ENCODE results near the gene ESYT3.

Gene ESYT3

DNA sequence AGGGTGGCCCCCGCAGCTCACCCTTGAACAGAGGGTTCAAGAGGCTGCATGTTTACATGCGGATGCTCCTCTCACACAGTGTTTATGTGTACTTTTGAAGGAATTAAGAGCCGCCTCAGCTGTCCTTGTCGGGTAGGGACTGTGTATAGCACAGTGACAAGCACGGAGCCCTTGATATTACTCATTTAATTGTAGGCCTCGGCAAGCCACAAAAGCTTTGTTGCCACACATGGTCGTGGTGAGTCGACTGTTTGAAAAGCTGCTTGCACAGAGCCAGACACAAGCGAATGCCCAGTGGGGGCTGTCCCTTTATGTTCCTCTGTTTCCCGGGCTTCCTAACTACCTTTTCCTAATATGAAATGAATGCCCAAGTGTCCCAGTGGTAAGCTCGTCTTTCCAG, 4.5 kb downstream of the ESYT3 start:
- TF ChIP-seq, protein P1, sequence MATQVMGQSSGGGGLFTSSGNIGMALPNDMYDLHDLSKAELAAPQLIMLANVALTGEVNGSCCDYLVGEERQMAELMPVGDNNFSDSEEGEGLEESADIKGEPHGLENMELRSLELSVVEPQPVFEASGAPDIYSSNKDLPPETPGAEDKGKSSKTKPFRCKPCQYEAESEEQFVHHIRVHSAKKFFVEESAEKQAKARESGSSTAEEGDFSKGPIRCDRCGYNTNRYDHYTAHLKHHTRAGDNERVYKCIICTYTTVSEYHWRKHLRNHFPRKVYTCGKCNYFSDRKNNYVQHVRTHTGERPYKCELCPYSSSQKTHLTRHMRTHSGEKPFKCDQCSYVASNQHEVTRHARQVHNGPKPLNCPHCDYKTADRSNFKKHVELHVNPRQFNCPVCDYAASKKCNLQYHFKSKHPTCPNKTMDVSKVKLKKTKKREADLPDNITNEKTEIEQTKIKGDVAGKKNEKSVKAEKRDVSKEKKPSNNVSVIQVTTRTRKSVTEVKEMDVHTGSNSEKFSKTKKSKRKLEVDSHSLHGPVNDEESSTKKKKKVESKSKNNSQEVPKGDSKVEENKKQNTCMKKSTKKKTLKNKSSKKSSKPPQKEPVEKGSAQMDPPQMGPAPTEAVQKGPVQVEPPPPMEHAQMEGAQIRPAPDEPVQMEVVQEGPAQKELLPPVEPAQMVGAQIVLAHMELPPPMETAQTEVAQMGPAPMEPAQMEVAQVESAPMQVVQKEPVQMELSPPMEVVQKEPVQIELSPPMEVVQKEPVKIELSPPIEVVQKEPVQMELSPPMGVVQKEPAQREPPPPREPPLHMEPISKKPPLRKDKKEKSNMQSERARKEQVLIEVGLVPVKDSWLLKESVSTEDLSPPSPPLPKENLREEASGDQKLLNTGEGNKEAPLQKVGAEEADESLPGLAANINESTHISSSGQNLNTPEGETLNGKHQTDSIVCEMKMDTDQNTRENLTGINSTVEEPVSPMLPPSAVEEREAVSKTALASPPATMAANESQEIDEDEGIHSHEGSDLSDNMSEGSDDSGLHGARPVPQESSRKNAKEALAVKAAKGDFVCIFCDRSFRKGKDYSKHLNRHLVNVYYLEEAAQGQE (IDR thresholded peaks at IDR 0.05; ENCODE audit: insufficient replicate concordance, low read depth), result no peak
- TF ChIP-seq POLR2AphosphoS5 (IDR thresholded peaks at IDR 0.05; ENCODE audit: low read depth) (no peak), SPI1 (IDR thresholded peaks at IDR 0.05; ENCODE audit: borderline replicate concordance, low read depth) (no peak), GABPA (IDR thresholded peaks at IDR 0.05; ENCODE audit: low read depth) (no peak)
- TF ChIP-seq, protein P2, sequence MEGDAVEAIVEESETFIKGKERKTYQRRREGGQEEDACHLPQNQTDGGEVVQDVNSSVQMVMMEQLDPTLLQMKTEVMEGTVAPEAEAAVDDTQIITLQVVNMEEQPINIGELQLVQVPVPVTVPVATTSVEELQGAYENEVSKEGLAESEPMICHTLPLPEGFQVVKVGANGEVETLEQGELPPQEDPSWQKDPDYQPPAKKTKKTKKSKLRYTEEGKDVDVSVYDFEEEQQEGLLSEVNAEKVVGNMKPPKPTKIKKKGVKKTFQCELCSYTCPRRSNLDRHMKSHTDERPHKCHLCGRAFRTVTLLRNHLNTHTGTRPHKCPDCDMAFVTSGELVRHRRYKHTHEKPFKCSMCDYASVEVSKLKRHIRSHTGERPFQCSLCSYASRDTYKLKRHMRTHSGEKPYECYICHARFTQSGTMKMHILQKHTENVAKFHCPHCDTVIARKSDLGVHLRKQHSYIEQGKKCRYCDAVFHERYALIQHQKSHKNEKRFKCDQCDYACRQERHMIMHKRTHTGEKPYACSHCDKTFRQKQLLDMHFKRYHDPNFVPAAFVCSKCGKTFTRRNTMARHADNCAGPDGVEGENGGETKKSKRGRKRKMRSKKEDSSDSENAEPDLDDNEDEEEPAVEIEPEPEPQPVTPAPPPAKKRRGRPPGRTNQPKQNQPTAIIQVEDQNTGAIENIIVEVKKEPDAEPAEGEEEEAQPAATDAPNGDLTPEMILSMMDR (IDR thresholded peaks at IDR 0.05; ENCODE audit: insufficient read depth, low read length), result no peak
- Histone ChIP-seq H3K27ac (replicated peaks) (no peak overlapping the region), H3K27me3 (ENCODE audit: insufficient read depth, poor library complexity, severe bottlenecking) (peaks cover 36% of the 10 kb centered on the region), H3K4me3 (replicated peaks; ENCODE audit: insufficient read depth, low read length) (no peak overlapping the region)
- DNase-seq (ENCODE audit: low read depth in 1 of 2, low spot score in 1 of 2), result no peak

DNA sequence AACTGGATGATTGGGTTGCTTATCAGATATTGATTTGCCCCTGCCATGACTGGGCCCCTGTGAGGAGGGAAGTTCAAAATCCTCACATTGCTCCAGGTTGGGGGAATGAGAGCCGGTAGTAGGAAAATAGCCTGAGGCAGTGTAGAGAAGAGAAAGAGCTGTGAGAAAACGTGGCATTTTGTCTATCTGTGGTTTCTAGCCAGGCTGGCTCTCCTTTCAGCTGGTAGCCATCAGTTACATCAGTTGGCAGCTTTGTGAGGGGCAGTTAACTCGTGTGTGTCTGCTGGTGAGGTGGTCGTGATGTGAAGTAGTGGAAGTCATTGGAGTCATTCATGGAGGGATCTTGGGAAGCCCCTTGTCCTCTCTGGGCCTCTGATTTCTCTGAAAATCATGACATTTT, 5.2 kb downstream of the ESYT3 start:
- TF ChIP-seq POLR2AphosphoS5 (IDR thresholded peaks at IDR 0.05; ENCODE audit: low read depth), result no peak
- TF ChIP-seq SPI1 (IDR thresholded peaks at IDR 0.05; ENCODE audit: borderline replicate concordance, low read depth), result no peak
- TF ChIP-seq GABPA (IDR thresholded peaks at IDR 0.05; ENCODE audit: low read depth), result no peak
- TF ChIP-seq, protein P2 (IDR thresholded peaks at IDR 0.05; ENCODE audit: insufficient read depth, low read length), result no peak
- TF ChIP-seq, protein P1 (IDR thresholded peaks at IDR 0.05; ENCODE audit: insufficient replicate concordance, low read depth), result no peak
- no peak overlapping the region for H3K27ac ChIP-seq (replicated peaks)
- no peak for DNase-seq (ENCODE audit: low read depth in 1 of 2, low spot score in 1 of 2)
- H3K27me3 ChIP-seq (ENCODE audit: insufficient read depth, poor library complexity, severe bottlenecking), result peaks cover 28% of the 10 kb centered on the region
- no peak overlapping the region for H3K4me3 ChIP-seq (replicated peaks; ENCODE audit: insufficient read depth, low read length)

DNA sequence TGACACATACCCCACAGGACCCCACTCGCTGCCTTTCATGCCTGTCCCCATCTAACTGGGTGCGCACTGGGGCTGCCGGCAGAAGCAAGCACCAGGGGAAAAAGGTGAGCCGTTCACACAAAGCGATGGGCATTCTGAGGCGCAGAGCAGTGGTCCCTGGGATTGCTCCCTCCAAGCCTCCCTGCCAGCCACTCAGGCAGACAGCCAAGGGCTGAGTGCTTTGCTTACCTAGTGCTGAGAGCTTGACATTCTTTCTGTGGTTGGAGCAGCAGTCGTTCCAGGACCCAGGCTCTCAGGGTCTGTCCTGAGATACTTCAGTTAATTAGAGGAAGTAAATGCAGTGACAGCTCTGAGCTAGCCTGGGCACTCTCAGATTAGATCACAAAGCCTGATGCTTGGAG, 5.7 kb downstream of the ESYT3 start:
- Histone ChIP-seq H3K27me3 (ENCODE audit: insufficient read depth, poor library complexity, severe bottlenecking) (peaks cover 25% of the 10 kb centered on the region), H3K4me3 (replicated peaks; ENCODE audit: insufficient read depth, low read length) (no peak overlapping the region), H3K27ac (replicated peaks) (no peak overlapping the region)
- DNase-seq (ENCODE audit: low read depth in 1 of 2, low spot score in 1 of 2), result no peak
- no peak for TF ChIP-seq GABPA (IDR thresholded peaks at IDR 0.05; ENCODE audit: low read depth)
- TF ChIP-seq SPI1 (IDR thresholded peaks at IDR 0.05; ENCODE audit: borderline replicate concordance, low read depth), result no peak
- TF ChIP-seq POLR2AphosphoS5 (IDR thresholded peaks at IDR 0.05; ENCODE audit: low read depth), result no peak
- TF ChIP-seq, protein P2 (IDR thresholded peaks at IDR 0.05; ENCODE audit: insufficient read depth, low read length), result no peak
- TF ChIP-seq, protein P1 (IDR thresholded peaks at IDR 0.05; ENCODE audit: insufficient replicate concordance, low read depth), result no peak

All from HL-60 (cell line).